Fibroblast of lung (primary cell): Measurements from ENCODE around the gene COLGALT1. TPM values are rescaled to one million over a fixed set of nuclear protein-coding genes. Genes with fewer than 3 reads are reported as not detected.

Experiments
- DNase-seq, 2 donors: peaks; one replicate each; pipeline versions ENCODE4 v3.0.0 to v3.0.0-alpha.2; 2010; ENCODE audit warnings: low read depth in 2 of 2
- H2AFZ ChIP-seq: 2 replicates; pipeline ENCODE4 v1.5.1; 2012; ENCODE audit warnings: low read length, control low read depth, inconsistent platforms
- H3K27ac ChIP-seq: 2 replicates; pipeline ENCODE4 v1.5.1; 2011; ENCODE audit warnings: low read length, control low read depth; ENCODE audit not compliant: insufficient read depth
- H3K27me3 ChIP-seq: 2 replicates; pipeline ENCODE4 v1.5.1; 2011; ENCODE audit warnings: mild to moderate bottlenecking, low read length; ENCODE audit not compliant: control insufficient read depth, insufficient read depth
- H3K36me3 ChIP-seq: 2 replicates; pipeline ENCODE4 v1.5.1; 2011; ENCODE audit warnings: low read length; ENCODE audit not compliant: control insufficient read depth, insufficient read depth
- H3K4me1 ChIP-seq: 2 replicates; pipeline ENCODE4 v1.5.1; 2011; ENCODE audit warnings: low read length; ENCODE audit not compliant: control insufficient read depth, insufficient read depth; ENCODE audit errors: extremely low read depth
- H3K4me2 ChIP-seq: 2 replicates; pipeline ENCODE4 v1.5.1; 2011; ENCODE audit warnings: low read length, control low read depth; ENCODE audit not compliant: insufficient read depth; ENCODE audit errors: extremely low read depth
- H3K4me3 ChIP-seq, 4 experiments: fragments of 200-600 bp in 1 of 4; sonication (generic) in 1 of 4; replicated peaks in 1 of 4; 2 replicates each; pipeline ENCODE4 v1.5.1; 2011 to 2016; ENCODE audit warnings: low read length in 4 of 4, low read depth in 3 of 4, mild to moderate bottlenecking in 3 of 4, control low read depth in 2 of 4, inconsistent platforms in 1 of 4, mixed read lengths in 1 of 4; ENCODE audit not compliant: insufficient read depth in 1 of 4; ENCODE audit errors: control extremely low read depth in 1 of 4
- H3K79me2 ChIP-seq: 2 replicates; pipeline ENCODE4 v1.5.1; 2012; ENCODE audit warnings: mild to moderate bottlenecking, low read length, inconsistent platforms; ENCODE audit not compliant: control insufficient read depth, insufficient read depth
- H3K9ac ChIP-seq: 2 replicates; pipeline ENCODE4 v1.5.1; 2011; ENCODE audit warnings: mild to moderate bottlenecking, low read length, control low read depth; ENCODE audit not compliant: insufficient read depth
- H3K9me3 ChIP-seq: 2 replicates; pipeline ENCODE4 v1.5.1; 2012; ENCODE audit warnings: low read depth, low read length; ENCODE audit not compliant: control insufficient read depth, insufficient read depth
- H4K20me1 ChIP-seq: 2 replicates; pipeline ENCODE4 v1.5.1; 2011; ENCODE audit warnings: low read length; ENCODE audit not compliant: control insufficient read depth, insufficient read depth; ENCODE audit errors: extremely low read depth
- CTCF ChIP-seq, 2 donors: IDR thresholded peaks in 1 of 2; conservative IDR thresholded peaks in 1 of 2; 1 replicate in 1 of 2; 2 replicates in 1 of 2; pipeline ENCODE4 v1.5.1; 2011 to 2012; ENCODE audit warnings: low read length in 2 of 2, control low read depth in 1 of 2, inconsistent platforms in 1 of 2, low read depth in 1 of 2, mild to moderate bottlenecking in 1 of 2
- EZH2 ChIP-seq: IDR thresholded peaks from 2 replicates; pipeline ENCODE4 v1.5.1; 2012; ENCODE audit warnings: low read length, control low read depth, mild to moderate bottlenecking; ENCODE audit errors: missing control alignments
- polyA plus RNA-seq, 2 donors: library from polyadenylated mRNA; depleted of rRNA in 1 of 2; stranded (reverse) in 1 of 2; unstranded in 1 of 2; fragments of >200 nt; gene quantifications; 2 replicates each; pipeline ENCODE4 v1.2.1, GENCODE V29; 2011 to 2012; ENCODE audit warnings: missing spikeins in 1 of 2
- total RNA-seq: library from RNA; depleted of rRNA; stranded (reverse); fragments of >200 nt; gene quantifications from 2 replicates; pipeline ENCODE4 v1.2.1, GENCODE V29; 2014

COLGALT1 gene
- total and polyA plus RNA-seq, 2 donors (not counting 1 experiment from before 2014, with no cell fraction given) = 96.9 to 103 TPM

- H3K4me2 ChIP-seq = no peak overlapping the region
- no peaks in the 10 kb centered on the region for H3K27me3 ChIP-seq
- no peak overlapping the region for H3K9ac ChIP-seq
- no peaks in the 10 kb centered on the region for H3K9me3 ChIP-seq
- H3K36me3 ChIP-seq = no peaks in the 10 kb centered on the region
- no peak overlapping the region for H3K27ac ChIP-seq
- H4K20me1 ChIP-seq = no peaks in the 10 kb centered on the region
- H3K4me1 ChIP-seq = peaks cover 2% of the 10 kb centered on the region
- peak in 1 of 2 donors; percentile 13 for DNase-seq
- no peak for TF ChIP-seq CTCF (conservative IDR thresholded peaks at IDR 0.05 in 1 of 2, IDR thresholded peaks at IDR 0.05 in 1 of 2; ENCODE audit: low read depth in 1 of 2, low read length in 2 of 2)
- no peak for TF ChIP-seq EZH2
- no peak overlapping the region for H3K4me3 ChIP-seq
- no peak overlapping the region for H2AFZ ChIP-seq
- no peaks in the 10 kb centered on the region for H3K79me2 ChIP-seq
These were observed 54.9 kb downstream of the COLGALT1 start for GRCh38 chr19:17610384-17610783.

- TF ChIP-seq EZH2 (no peak), CTCF (conservative IDR thresholded peaks at IDR 0.05 in 1 of 2, IDR thresholded peaks at IDR 0.05 in 1 of 2; ENCODE audit: low read depth in 1 of 2, low read length in 2 of 2) (no peak)
- Histone ChIP-seq H3K79me2 (no peaks in the 10 kb centered on the region), H3K9me3 (no peaks in the 10 kb centered on the region), H4K20me1 (no peaks in the 10 kb centered on the region), H3K36me3 (no peaks in the 10 kb centered on the region), H3K27ac (no peak overlapping the region), H3K4me1 (no peaks in the 10 kb centered on the region), H3K4me3 (no peak overlapping the region), H3K27me3 (no peaks in the 10 kb centered on the region), H2AFZ (no peak overlapping the region), H3K4me2 (no peak overlapping the region), H3K9ac (no peak overlapping the region)
- no peak for DNase-seq
These were observed 56.2 kb downstream of the COLGALT1 start for GRCh38 chr19:17611462-17612244.

- H3K4me1 ChIP-seq = no peaks in the 10 kb centered on the region
- H3K79me2 ChIP-seq = no peaks in the 10 kb centered on the region
- no peaks in the 10 kb centered on the region for H3K9me3 ChIP-seq
- TF ChIP-seq CTCF (conservative IDR thresholded peaks at IDR 0.05 in 1 of 2, IDR thresholded peaks at IDR 0.05 in 1 of 2; ENCODE audit: low read depth in 1 of 2, low read length in 2 of 2) (no peak), EZH2 (no peak)
- no peak overlapping the region for H2AFZ ChIP-seq
- H3K4me3 ChIP-seq = no peak overlapping the region
- H3K27me3 ChIP-seq = no peaks in the 10 kb centered on the region
- no peak overlapping the region for H3K9ac ChIP-seq
- no peaks in the 10 kb centered on the region for H4K20me1 ChIP-seq
- H3K36me3 ChIP-seq = no peaks in the 10 kb centered on the region
- DNase-seq = no peak
- no peak overlapping the region for H3K4me2 ChIP-seq
- no peak overlapping the region for H3K27ac ChIP-seq
These were observed 59.0 kb downstream of the COLGALT1 start for GRCh38 chr19:17614476-17614875.
